SK-N-SH treated with all-trans-retinoic acid at 6 μM for 48 hours (cell line): ENCODE results near the gene TGFBI.
A peak's percentile ranks its signal among the peaks of the same experiment; 100 is the strongest.

Source experiments
- ATAC-seq: fragments of 200-7000 bp; cut with Tn5 transposase; 3 replicates; pipeline ENCODE4 v1.9.1; 2020; ENCODE audit warnings: mild to moderate bottlenecking, moderate library complexity
- ARNTL ChIP-seq: fragments of 450-650 bp; formaldehyde crosslinking; IDR thresholded peaks from 2 replicates; pipeline ENCODE4 v1.5.0; 2020; ENCODE audit warnings: low read depth, mild to moderate bottlenecking, moderate library complexity, borderline replicate concordance
- CSDC2 ChIP-seq: fragments of 250-450 bp; sonication (Bioruptor Pico); IDR thresholded peaks from 2 replicates; pipeline ENCODE4 v1.5.0; 2020; ENCODE audit warnings: mild to moderate bottlenecking, moderate library complexity
- ESRRG ChIP-seq: fragments of 250-450 bp; sonication (Bioruptor Pico); IDR thresholded peaks from 2 replicates; pipeline ENCODE4 v1.6.1; 2021; ENCODE audit warnings: mild to moderate bottlenecking
- ISL1 ChIP-seq: fragments of 250-450 bp; sonication (Bioruptor Pico); IDR thresholded peaks from 2 replicates; pipeline ENCODE4 v2.1.2; 2022; ENCODE audit warnings: mild to moderate bottlenecking, moderate library complexity
- OSR1 ChIP-seq: fragments of 250-450 bp; sonication (Bioruptor Pico); IDR thresholded peaks from 2 replicates; pipeline ENCODE4 v1.8.0; 2022; ENCODE audit warnings: moderate library complexity, mild to moderate bottlenecking, inconsistent platforms
- PPARA ChIP-seq: fragments of 250-450 bp; sonication (Bioruptor Pico); IDR thresholded peaks from 2 replicates; pipeline ENCODE4 v1.5.0; 2020; ENCODE audit warnings: mild to moderate bottlenecking, borderline replicate concordance
- TCF4 ChIP-seq: fragments of 250-450 bp; sonication (Bioruptor Pico); IDR thresholded peaks from 2 replicates; pipeline ENCODE4 v1.8.0; 2021; ENCODE audit warnings: mild to moderate bottlenecking, moderate library complexity, borderline replicate concordance
- ZC3H10 ChIP-seq: fragments of 250-450 bp; sonication (Bioruptor Pico); IDR thresholded peaks from 2 replicates; pipeline ENCODE4 v1.5.1; 2021; ENCODE audit warnings: mild to moderate bottlenecking, moderate library complexity
- ZNF565 ChIP-seq: fragments of 450-650 bp; formaldehyde crosslinking; conservative IDR thresholded peaks from 2 replicates; pipeline ENCODE4 v1.5.0; 2020; ENCODE audit warnings: low read depth, mild to moderate bottlenecking, moderate library complexity
- ZNF8 ChIP-seq: fragments of 450-650 bp; formaldehyde crosslinking; IDR thresholded peaks from 2 replicates; pipeline ENCODE4 v1.5.0; 2020; ENCODE audit warnings: mild to moderate bottlenecking, moderate library complexity
- TF ChIP-seq, protein P1 (sequence below): fragments of 250-450 bp; sonication (Bioruptor Pico); IDR thresholded peaks from 2 replicates; pipeline ENCODE4 v1.5.1; 2020; ENCODE audit warnings: low read depth, mild to moderate bottlenecking, moderate library complexity
- TF ChIP-seq, protein P2 (sequence below): fragments of 250-450 bp; sonication (Bioruptor Pico); IDR thresholded peaks from 2 replicates; pipeline ENCODE4 v1.5.0; 2020; ENCODE audit warnings: mild to moderate bottlenecking, moderate library complexity
- TF ChIP-seq, protein P3 (sequence below): fragments of 250-450 bp; sonication (Bioruptor Pico); IDR thresholded peaks from 2 replicates; pipeline ENCODE4 v1.8.0; 2021; ENCODE audit warnings: low read depth, mild to moderate bottlenecking, moderate library complexity, borderline replicate concordance
- TF ChIP-seq, protein P4 (sequence below): fragments of 250-450 bp; sonication (Bioruptor Pico); IDR thresholded peaks from 2 replicates; pipeline ENCODE4 v1.8.0; 2020; ENCODE audit warnings: mild to moderate bottlenecking, moderate library complexity, borderline replicate concordance
- TF ChIP-seq, protein P5 (sequence below): fragments of 250-450 bp; sonication (Bioruptor Pico); IDR thresholded peaks from 2 replicates; pipeline ENCODE4 v1.5.1; 2021; ENCODE audit warnings: mild to moderate bottlenecking, moderate library complexity

The TGFBI gene

DNA sequence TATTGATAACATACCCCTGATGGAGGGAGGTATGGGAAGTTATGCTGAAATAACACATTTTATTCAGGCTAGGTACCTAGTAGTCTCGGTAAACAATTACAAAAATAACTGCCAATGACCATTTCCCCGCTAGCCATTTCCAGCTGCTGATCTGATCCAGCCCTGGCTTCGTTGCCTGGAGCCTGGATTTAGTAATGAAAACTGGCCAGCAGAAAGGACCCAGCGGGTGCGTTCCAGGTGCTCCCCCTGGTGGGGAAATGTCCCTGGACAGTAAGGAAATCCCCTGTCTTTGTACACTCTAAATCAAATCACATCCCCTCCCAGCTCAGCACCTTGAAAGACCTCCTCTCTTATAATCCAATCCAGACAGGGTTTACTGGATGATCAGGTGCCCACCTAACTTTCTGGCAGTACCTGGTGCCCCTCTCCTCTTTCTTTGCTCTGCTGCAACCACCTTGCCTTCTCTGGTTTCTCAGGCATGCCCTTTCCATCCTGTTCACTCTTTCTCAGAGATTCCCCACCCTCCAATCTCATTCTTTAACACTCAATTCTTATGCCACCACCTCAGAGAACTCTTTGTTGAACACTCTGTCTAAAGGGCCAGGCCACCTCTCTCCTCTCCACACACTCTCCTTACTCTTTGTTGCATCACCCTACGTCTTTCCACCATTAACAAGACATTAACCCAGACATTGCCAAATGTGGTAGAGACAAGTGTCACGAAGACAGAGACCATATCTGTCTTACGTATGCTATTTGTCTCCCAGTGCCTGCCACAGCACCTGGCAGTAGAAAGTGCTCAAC, 53.8 kb downstream of the TGFBI start:
- peak; percentile 71 for ATAC-seq

DNA sequence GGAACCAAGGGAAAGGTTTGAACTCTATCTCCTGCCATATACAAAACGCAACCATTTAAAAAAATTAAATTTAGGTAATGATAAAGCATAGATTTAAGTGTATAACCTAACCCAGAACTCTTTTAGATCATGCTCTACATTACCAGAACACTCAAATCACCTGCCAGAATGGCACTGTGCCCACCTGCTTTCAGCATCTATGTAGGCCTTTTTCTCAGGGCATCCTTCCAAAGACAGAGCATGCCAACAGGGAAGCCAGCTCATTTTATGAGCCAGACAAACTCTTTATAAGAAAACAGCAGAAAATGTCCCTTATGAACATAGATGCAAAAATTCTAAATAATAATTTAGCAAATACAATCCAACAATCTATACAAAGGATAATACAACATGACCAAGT, 55.9 kb downstream of the TGFBI start:
- TF ChIP-seq PPARA (CRISPR knock-in tag) (no peak), ZC3H10 (CRISPR knock-in tag) (no peak), ZNF8 (CRISPR knock-in tag) (no peak), ARNTL (CRISPR knock-in tag) (no peak), OSR1 (CRISPR knock-in tag) (no peak), ESRRG (CRISPR knock-in tag) (no peak), TCF4 (CRISPR knock-in tag) (no peak), ISL1 (CRISPR knock-in tag) (no peak)
- TF ChIP-seq, protein P1, sequence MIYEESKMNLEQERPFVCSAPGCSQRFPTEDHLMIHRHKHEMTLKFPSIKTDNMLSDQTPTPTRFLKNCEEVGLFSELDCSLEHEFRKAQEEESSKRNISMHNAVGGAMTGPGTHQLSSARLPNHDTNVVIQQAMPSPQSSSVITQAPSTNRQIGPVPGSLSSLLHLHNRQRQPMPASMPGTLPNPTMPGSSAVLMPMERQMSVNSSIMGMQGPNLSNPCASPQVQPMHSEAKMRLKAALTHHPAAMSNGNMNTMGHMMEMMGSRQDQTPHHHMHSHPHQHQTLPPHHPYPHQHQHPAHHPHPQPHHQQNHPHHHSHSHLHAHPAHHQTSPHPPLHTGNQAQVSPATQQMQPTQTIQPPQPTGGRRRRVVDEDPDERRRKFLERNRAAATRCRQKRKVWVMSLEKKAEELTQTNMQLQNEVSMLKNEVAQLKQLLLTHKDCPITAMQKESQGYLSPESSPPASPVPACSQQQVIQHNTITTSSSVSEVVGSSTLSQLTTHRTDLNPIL, result no peak
- TF ChIP-seq, protein P2, sequence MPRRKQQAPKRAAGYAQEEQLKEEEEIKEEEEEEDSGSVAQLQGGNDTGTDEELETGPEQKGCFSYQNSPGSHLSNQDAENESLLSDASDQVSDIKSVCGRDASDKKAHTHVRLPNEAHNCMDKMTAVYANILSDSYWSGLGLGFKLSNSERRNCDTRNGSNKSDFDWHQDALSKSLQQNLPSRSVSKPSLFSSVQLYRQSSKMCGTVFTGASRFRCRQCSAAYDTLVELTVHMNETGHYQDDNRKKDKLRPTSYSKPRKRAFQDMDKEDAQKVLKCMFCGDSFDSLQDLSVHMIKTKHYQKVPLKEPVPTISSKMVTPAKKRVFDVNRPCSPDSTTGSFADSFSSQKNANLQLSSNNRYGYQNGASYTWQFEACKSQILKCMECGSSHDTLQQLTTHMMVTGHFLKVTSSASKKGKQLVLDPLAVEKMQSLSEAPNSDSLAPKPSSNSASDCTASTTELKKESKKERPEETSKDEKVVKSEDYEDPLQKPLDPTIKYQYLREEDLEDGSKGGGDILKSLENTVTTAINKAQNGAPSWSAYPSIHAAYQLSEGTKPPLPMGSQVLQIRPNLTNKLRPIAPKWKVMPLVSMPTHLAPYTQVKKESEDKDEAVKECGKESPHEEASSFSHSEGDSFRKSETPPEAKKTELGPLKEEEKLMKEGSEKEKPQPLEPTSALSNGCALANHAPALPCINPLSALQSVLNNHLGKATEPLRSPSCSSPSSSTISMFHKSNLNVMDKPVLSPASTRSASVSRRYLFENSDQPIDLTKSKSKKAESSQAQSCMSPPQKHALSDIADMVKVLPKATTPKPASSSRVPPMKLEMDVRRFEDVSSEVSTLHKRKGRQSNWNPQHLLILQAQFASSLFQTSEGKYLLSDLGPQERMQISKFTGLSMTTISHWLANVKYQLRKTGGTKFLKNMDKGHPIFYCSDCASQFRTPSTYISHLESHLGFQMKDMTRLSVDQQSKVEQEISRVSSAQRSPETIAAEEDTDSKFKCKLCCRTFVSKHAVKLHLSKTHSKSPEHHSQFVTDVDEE (CRISPR knock-in tag), result no peak
- TF ChIP-seq, protein P3, sequence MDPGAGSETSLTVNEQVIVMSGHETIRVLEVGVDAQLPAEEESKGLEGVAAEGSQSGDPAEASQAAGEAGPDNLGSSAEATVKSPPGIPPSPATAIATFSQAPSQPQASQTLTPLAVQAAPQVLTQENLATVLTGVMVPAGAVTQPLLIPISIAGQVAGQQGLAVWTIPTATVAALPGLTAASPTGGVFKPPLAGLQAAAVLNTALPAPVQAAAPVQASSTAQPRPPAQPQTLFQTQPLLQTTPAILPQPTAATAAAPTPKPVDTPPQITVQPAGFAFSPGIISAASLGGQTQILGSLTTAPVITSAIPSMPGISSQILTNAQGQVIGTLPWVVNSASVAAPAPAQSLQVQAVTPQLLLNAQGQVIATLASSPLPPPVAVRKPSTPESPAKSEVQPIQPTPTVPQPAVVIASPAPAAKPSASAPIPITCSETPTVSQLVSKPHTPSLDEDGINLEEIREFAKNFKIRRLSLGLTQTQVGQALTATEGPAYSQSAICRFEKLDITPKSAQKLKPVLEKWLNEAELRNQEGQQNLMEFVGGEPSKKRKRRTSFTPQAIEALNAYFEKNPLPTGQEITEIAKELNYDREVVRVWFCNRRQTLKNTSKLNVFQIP (CRISPR knock-in tag), result no peak
- TF ChIP-seq, protein P4, sequence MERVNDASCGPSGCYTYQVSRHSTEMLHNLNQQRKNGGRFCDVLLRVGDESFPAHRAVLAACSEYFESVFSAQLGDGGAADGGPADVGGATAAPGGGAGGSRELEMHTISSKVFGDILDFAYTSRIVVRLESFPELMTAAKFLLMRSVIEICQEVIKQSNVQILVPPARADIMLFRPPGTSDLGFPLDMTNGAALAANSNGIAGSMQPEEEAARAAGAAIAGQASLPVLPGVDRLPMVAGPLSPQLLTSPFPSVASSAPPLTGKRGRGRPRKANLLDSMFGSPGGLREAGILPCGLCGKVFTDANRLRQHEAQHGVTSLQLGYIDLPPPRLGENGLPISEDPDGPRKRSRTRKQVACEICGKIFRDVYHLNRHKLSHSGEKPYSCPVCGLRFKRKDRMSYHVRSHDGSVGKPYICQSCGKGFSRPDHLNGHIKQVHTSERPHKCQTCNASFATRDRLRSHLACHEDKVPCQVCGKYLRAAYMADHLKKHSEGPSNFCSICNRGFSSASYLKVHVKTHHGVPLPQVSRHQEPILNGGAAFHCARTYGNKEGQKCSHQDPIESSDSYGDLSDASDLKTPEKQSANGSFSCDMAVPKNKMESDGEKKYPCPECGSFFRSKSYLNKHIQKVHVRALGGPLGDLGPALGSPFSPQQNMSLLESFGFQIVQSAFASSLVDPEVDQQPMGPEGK (CRISPR knock-in tag), result no peak
- ATAC-seq, result no peak

More for the DNA sequence above, 53.8 kb downstream of the TGFBI start:
- TF ChIP-seq CSDC2 (CRISPR knock-in tag) (peak; percentile 39; the same call in 1 of the 2 replicates), PPARA (CRISPR knock-in tag) (no peak), ISL1 (CRISPR knock-in tag) (no peak), ZNF8 (CRISPR knock-in tag) (no peak)
- TF ChIP-seq, protein P2 (CRISPR knock-in tag), result no peak

DNA sequence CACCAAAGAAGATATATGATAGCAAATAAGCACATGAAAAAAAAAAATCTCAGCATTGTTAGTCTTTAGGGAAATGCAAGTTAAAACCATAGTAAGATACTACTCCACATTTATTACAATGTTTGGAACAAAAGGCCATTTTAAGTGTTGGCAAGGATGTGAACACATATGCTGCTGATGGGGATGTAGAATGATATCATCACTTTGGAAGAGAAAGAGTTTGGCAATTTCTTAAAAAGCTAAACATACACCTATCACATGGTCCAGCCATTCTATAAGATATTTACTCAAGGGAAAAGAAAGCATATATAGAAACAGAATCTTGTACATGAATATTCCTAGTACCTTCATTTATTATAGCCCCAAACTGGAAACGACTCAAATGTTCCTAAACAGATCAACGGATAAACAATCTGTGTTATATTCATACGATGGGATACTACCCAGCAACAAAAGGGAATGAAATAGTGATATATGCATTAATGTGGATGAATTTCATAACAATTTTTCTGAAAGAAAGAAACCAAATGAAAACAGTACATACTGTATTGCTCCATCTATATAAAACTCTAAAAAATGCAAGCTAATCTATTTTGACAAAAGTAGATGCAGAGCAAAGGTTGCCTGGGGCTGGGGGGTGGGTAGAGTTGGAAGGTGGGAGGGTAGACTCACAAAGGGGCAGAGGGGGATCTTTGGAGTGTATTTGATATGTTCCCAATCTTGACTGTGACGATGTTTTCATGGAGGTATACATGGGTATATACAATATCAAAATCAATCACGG, 58.2 kb downstream of the TGFBI start:
- no peak for ATAC-seq
- TF ChIP-seq, protein P5, sequence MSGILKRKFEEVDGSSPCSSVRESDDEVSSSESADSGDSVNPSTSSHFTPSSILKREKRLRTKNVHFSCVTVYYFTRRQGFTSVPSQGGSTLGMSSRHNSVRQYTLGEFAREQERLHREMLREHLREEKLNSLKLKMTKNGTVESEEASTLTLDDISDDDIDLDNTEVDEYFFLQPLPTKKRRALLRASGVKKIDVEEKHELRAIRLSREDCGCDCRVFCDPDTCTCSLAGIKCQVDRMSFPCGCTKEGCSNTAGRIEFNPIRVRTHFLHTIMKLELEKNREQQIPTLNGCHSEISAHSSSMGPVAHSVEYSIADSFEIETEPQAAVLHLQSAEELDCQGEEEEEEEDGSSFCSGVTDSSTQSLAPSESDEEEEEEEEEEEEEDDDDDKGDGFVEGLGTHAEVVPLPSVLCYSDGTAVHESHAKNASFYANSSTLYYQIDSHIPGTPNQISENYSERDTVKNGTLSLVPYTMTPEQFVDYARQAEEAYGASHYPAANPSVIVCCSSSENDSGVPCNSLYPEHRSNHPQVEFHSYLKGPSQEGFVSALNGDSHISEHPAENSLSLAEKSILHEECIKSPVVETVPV (CRISPR knock-in tag), result no peak
- TF ChIP-seq ESRRG (CRISPR knock-in tag) (no peak), ZNF565 (CRISPR knock-in tag) (no peak), PPARA (CRISPR knock-in tag) (no peak)
- TF ChIP-seq, protein P3 (CRISPR knock-in tag), result no peak
- TF ChIP-seq, protein P1, result no peak
